ENCODE results near the gene PPARG. TPM values are rescaled to one million over a fixed set of nuclear protein-coding genes. Genes with fewer than 3 reads are reported as not detected.
A peak's percentile ranks its signal among the peaks of the same experiment; 100 is the strongest.

Gene PPARG
- total RNA-seq, 1 experiment from 2014 or later, result 71.6 TPM

GRCh38 chr3:12470680-12471079 lies 181.8 kb downstream of the PPARG start:
- no peak for DNase-seq (ENCODE audit: low read depth, low spot score)
- no TSS peak for BruUV-seq (replicated peaks)
- Histone ChIP-seq H3K27me3 (ENCODE audit: insufficient read depth, low read length) (no peaks in the 10 kb centered on the region), H3K36me3 (ENCODE audit: control insufficient read depth in 1 of 2, insufficient read depth in 2 of 2, low read length in 2 of 2) (no peaks in the 10 kb centered on the region), H3K27ac (ENCODE audit: low read depth, low read length) (peak overlapping the region; percentile 72), H4K20me1 (ENCODE audit: insufficient read depth) (no peaks in the 10 kb centered on the region), H3K9ac (ENCODE audit: low read length) (peak overlapping the region; percentile 23; the same call in 1 of the 2 replicates), H3K9me2 (ENCODE audit: insufficient read depth) (no peaks in the 10 kb centered on the region), H3K79me2 (ENCODE audit: insufficient read depth, low read length) (no peaks in the 10 kb centered on the region), H3K9me3 (ENCODE audit: control insufficient read depth in 1 of 2, insufficient read depth in 1 of 2, low read depth in 1 of 2, low read length in 2 of 2) (no peaks in the 10 kb centered on the region), H3K4me3 (replicated peaks in 1 of 2; ENCODE audit: low read depth in 1 of 2, low read length in 2 of 2) (peak overlapping the region in 1 of 2 experiments; percentile 38; a peak in 2 of 4 replicates), H3K4me1 (ENCODE audit: control insufficient read depth in 1 of 2, insufficient read depth in 2 of 2, low read length in 2 of 2) (peaks cover 26 to 50% of the 10 kb centered on the region in 2 experiments), H2AFZ (ENCODE audit: low read depth, low read length, poor library complexity, severe bottlenecking) (no peak overlapping the region), H3K4me2 (ENCODE audit: low read length) (peak overlapping the region; percentile 72)
- no peak for ATAC-seq
- TF ChIP-seq ZBTB33 (IDR thresholded peaks at IDR 0.05; ENCODE audit: extremely low read depth, insufficient replicate concordance, low read length), result no peak
- TF ChIP-seq TCF7L2 (IDR thresholded peaks at IDR 0.05; ENCODE audit: borderline replicate concordance, extremely low read depth, insufficient read depth, insufficient read length), result no peak
- TF ChIP-seq JUND (IDR thresholded peaks at IDR 0.05), result no peak
- no peak for TF ChIP-seq ATF3 (IDR thresholded peaks at IDR 0.05)
- TF ChIP-seq EZH2phosphoT487 (IDR thresholded peaks at IDR 0.05; ENCODE audit: borderline replicate concordance), result no peak
- no peak for TF ChIP-seq EGR1 (IDR thresholded peaks at IDR 0.05; ENCODE audit: low read depth)
- TF ChIP-seq POLR2AphosphoS5 (IDR thresholded peaks at IDR 0.05; ENCODE audit: low read depth, low read length), result no peak
- no peak for TF ChIP-seq MAX (IDR thresholded peaks at IDR 0.05)
- TF ChIP-seq SRF (IDR thresholded peaks at IDR 0.05; ENCODE audit: low read depth), result no peak
- TF ChIP-seq EZH2 (IDR thresholded peaks at IDR 0.05), result no peak
- no peak for TF ChIP-seq CTCF (IDR thresholded peaks at IDR 0.05 in 2 of 3, conservative IDR thresholded peaks at IDR 0.05 in 1 of 3; ENCODE audit: borderline replicate concordance in 1 of 3, insufficient read depth in 1 of 3, low read depth in 2 of 3, low read length in 2 of 3)
- no peak for TF ChIP-seq REST (IDR thresholded peaks at IDR 0.05; ENCODE audit: low read depth)
- no peak for TF ChIP-seq SP1 (IDR thresholded peaks at IDR 0.05; ENCODE audit: low read depth)
- intact Hi-C loops (cut with micrococcal nuclease), result loop anchor here (1.0 to 5.0 kb wide), 3 partner anchors 27 to 183 kb away; partner anchors contain the start of gene PPARG
- ChIA-PET CTCF (interaction anchor here (1.1 to 3.8 kb wide), 4 partner anchors 9 to 334 kb away, joined by 3 to 23 read pairs (median 5); no protein-coding TSS in a partner anchor), RAD21 (ENCODE audit: low non-redundant PET in 1 of 2, low total read pairs in 2 of 2, uncharacterized antibody in 2 of 2, unreplicated experiment in 2 of 2) (interaction anchor here (0.9 to 1.0 kb wide), 2 partner anchors 9 kb away, joined by 3 to 4 read pairs; no protein-coding TSS in a partner anchor), POLR2A (interaction anchor here (1.0 to 1.8 kb wide), 3 partner anchors 9 to 12 kb away, joined by 3 to 5 read pairs (median 4); no protein-coding TSS in a partner anchor)
